Spleen (tissue), 7 donors: ENCODE results near the gene NIPA2.

Source experiments
- POLR2A ChIP-seq, 3 donors: fragments of 450-650 bp; IDR thresholded peaks; one replicate each; pipeline ENCODE4 v1.5.1; 2017; ENCODE audit warnings: antibody characterized with exemption in 3 of 3, mild to moderate bottlenecking in 1 of 3
- TF ChIP-seq, protein P1 (sequence below), 11 experiments: fragments of 200-600 bp in 7 of 11; fragments of 450-650 bp in 4 of 11; sonication (generic) in 4 of 11; IDR thresholded peaks in 8 of 11; conservative IDR thresholded peaks in 3 of 11; 1 replicate in 7 of 11; 2 replicates in 4 of 11; pipeline versions ENCODE4 v1.4.0 to v1.8.0; 2016 to 2021; ENCODE audit warnings: antibody characterized with exemption in 11 of 11, inconsistent platforms in 4 of 11, mild to moderate bottlenecking in 1 of 11
- donor health status: DM: no; HTN: no; CAD: no; lungs with moderate emphysema.
- donor health status: DM: no; HTN: no; CAD: no.
- donor health status: DM: no; HTN: no; CAD: no.

DNA sequence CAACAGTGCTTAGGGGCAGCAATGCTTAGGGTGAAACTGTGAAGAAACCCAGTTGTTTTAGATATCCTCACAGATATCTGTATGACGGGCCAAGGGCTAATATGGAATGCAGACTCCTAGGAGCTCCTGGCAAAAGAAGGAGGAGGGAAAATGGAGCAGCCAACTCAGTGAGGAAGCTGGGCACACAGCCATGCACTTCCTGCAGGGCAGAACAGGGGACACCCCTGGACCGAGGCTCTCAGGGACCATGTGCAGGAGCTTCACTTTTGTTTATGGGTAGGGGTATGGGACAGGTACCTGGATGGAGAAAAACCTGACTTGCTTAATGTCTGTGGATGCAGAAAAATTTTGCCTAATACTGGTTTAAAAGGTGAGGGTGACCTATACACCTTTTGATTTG lies 31.8 kb upstream of the NIPA2 start:
- TF ChIP-seq, protein P1, sequence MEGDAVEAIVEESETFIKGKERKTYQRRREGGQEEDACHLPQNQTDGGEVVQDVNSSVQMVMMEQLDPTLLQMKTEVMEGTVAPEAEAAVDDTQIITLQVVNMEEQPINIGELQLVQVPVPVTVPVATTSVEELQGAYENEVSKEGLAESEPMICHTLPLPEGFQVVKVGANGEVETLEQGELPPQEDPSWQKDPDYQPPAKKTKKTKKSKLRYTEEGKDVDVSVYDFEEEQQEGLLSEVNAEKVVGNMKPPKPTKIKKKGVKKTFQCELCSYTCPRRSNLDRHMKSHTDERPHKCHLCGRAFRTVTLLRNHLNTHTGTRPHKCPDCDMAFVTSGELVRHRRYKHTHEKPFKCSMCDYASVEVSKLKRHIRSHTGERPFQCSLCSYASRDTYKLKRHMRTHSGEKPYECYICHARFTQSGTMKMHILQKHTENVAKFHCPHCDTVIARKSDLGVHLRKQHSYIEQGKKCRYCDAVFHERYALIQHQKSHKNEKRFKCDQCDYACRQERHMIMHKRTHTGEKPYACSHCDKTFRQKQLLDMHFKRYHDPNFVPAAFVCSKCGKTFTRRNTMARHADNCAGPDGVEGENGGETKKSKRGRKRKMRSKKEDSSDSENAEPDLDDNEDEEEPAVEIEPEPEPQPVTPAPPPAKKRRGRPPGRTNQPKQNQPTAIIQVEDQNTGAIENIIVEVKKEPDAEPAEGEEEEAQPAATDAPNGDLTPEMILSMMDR (IDR thresholded peaks at IDR 0.05 in 8 of 11, conservative IDR thresholded peaks at IDR 0.05 in 3 of 11): no peak
- no peak for TF ChIP-seq POLR2A (IDR thresholded peaks at IDR 0.05)
